H9 (cell line): Measurements from ENCODE around the gene UVSSA. TPM values are rescaled to one million over a fixed set of nuclear protein-coding genes. Genes with fewer than 3 reads are reported as not detected.

Experiments
- DNase-seq: peaks from one replicate; pipeline ENCODE4 v3.0.0-alpha.2; 2017
- H2AFZ ChIP-seq: one replicate; pipeline ENCODE4 v1.6.1; 2013; ENCODE audit warnings: mild to moderate bottlenecking, low read length, control low read depth, moderate library complexity
- H2AK5ac ChIP-seq: 2 replicates; pipeline ENCODE4 v1.6.1; 2013; ENCODE audit warnings: low read length, control low read depth, mixed read lengths; ENCODE audit not compliant: insufficient read length
- H2BK120ac ChIP-seq: one replicate; pipeline ENCODE4 v1.6.1; 2013; ENCODE audit warnings: low read depth, mild to moderate bottlenecking, low read length, control low read depth, inconsistent platforms; ENCODE audit not compliant: poor library complexity, severe bottlenecking
- H2BK12ac ChIP-seq: 2 replicates; pipeline ENCODE4 v1.6.1; 2013; ENCODE audit warnings: low read length, control low read depth, mixed read lengths, low read depth; ENCODE audit not compliant: insufficient read length
- H2BK15ac ChIP-seq: 2 replicates; pipeline ENCODE4 v1.6.1; 2013; ENCODE audit warnings: low read depth, low read length, control low read depth
- H2BK20ac ChIP-seq: one replicate; pipeline ENCODE4 v1.6.1; 2013; ENCODE audit warnings: low read depth, mild to moderate bottlenecking, low read length, control low read depth, inconsistent platforms; ENCODE audit not compliant: poor library complexity, severe bottlenecking
- H2BK5ac ChIP-seq: 2 replicates; pipeline ENCODE4 v1.6.1; 2013; ENCODE audit warnings: low read length, control low read depth, mixed read lengths; ENCODE audit not compliant: insufficient read length
- H3K14ac ChIP-seq: 2 replicates; pipeline ENCODE4 v1.6.1; 2013; ENCODE audit warnings: low read length, control low read depth; ENCODE audit not compliant: insufficient read depth
- H3K18ac ChIP-seq: 2 replicates; pipeline ENCODE4 v1.6.1; 2013; ENCODE audit warnings: low read depth, mild to moderate bottlenecking, mixed read lengths, low read length, control low read depth; ENCODE audit not compliant: insufficient read length
- H3K23ac ChIP-seq: 2 replicates; pipeline ENCODE4 v1.6.1; 2013; ENCODE audit warnings: low read length, control low read depth, mixed read lengths, low read depth; ENCODE audit not compliant: insufficient read length
- H3K23me2 ChIP-seq: 2 replicates; pipeline ENCODE4 v1.6.1; 2013; ENCODE audit warnings: low read depth, mild to moderate bottlenecking, mixed read lengths, low read length, control low read depth; ENCODE audit not compliant: insufficient read length, poor library complexity, severe bottlenecking
- H3K27ac ChIP-seq: 2 replicates; pipeline ENCODE4 v1.5.1; 2013; ENCODE audit warnings: low read length, control low read depth, mixed read lengths, low read depth; ENCODE audit not compliant: insufficient read length
- H3K27me3 ChIP-seq: 2 replicates; pipeline ENCODE4 v1.6.1; 2013; ENCODE audit warnings: low read length, control low read depth, inconsistent platforms; ENCODE audit not compliant: insufficient read depth
- H3K4ac ChIP-seq: 2 replicates; pipeline ENCODE4 v1.6.1; 2013; ENCODE audit warnings: low read depth, mild to moderate bottlenecking, control low read depth, inconsistent platforms, low read length, moderate library complexity
- H3K4me1 ChIP-seq: 2 replicates; pipeline ENCODE4 v1.6.1; 2013; ENCODE audit warnings: low read length, control low read depth, inconsistent platforms; ENCODE audit not compliant: insufficient read depth
- H3K4me2 ChIP-seq: 2 replicates; pipeline ENCODE4 v1.6.1; 2013; ENCODE audit warnings: low read length, control low read depth, mixed read lengths; ENCODE audit not compliant: insufficient read length, insufficient read depth
- H3K56ac ChIP-seq: 2 replicates; pipeline ENCODE4 v1.6.1; 2013; ENCODE audit warnings: low read depth, mild to moderate bottlenecking, mixed read lengths, low read length, control low read depth; ENCODE audit not compliant: insufficient read length
- H3K79me1 ChIP-seq: 2 replicates; pipeline ENCODE4 v1.6.1; 2013; ENCODE audit warnings: low read depth, mild to moderate bottlenecking, moderate library complexity, low read length, control low read depth, inconsistent platforms; ENCODE audit not compliant: insufficient read depth, poor library complexity, severe bottlenecking
- H3K79me2 ChIP-seq: 2 replicates; pipeline ENCODE4 v1.6.1; 2013; ENCODE audit warnings: low read length, control low read depth, inconsistent platforms; ENCODE audit not compliant: insufficient read depth
- H3K9ac ChIP-seq: 2 replicates; pipeline ENCODE4 v1.6.1; 2013; ENCODE audit warnings: low read length, control low read depth, mixed read lengths; ENCODE audit not compliant: insufficient read length; ENCODE audit errors: extremely low read depth
- H3K9me3 ChIP-seq: one replicate; pipeline ENCODE4 v1.6.1; 2013; ENCODE audit warnings: low read depth, low read length, inconsistent platforms; ENCODE audit not compliant: control insufficient read depth
- H3T11ph ChIP-seq: one replicate; pipeline ENCODE4 v1.6.1; 2013; ENCODE audit warnings: mild to moderate bottlenecking, low read length, control low read depth, inconsistent platforms
- H4K20me1 ChIP-seq: one replicate; pipeline ENCODE4 v1.6.1; 2013; ENCODE audit not compliant: control insufficient read depth, insufficient read length, insufficient read depth
- H4K5ac ChIP-seq: 2 replicates; pipeline ENCODE4 v1.6.1; 2013; ENCODE audit warnings: low read depth, mild to moderate bottlenecking, mixed read lengths, low read length, control low read depth; ENCODE audit not compliant: insufficient read length
- H4K8ac ChIP-seq: replicated peaks from 2 replicates; pipeline ENCODE4 v1.6.1; 2013; ENCODE audit warnings: low read length, control low read depth, mixed read lengths, low read depth; ENCODE audit not compliant: insufficient read length
- H4K91ac ChIP-seq: 2 replicates; pipeline ENCODE4 v1.6.1; 2013; ENCODE audit warnings: low read depth, mild to moderate bottlenecking, moderate library complexity, mixed read lengths, low read length, control low read depth; ENCODE audit not compliant: insufficient read length
- H3K27ac Mint-ChIP-seq, 3 experiments: 2 replicates in 2 of 3; 3 replicates in 1 of 3; pipeline ENCODE4 v1.8.0; 2020 to 2021; ENCODE audit warnings: mixed read lengths in 3 of 3, mild to moderate bottlenecking in 1 of 3, moderate library complexity in 1 of 3
- H3K27me3 Mint-ChIP-seq: 2 replicates; pipeline ENCODE4 v1.8.0; 2021; ENCODE audit warnings: low read depth, mild to moderate bottlenecking, moderate library complexity, mixed read lengths
- H3K36me3 Mint-ChIP-seq, 3 experiments: 2 replicates in 2 of 3; 3 replicates in 1 of 3; pipeline ENCODE4 v1.8.0; 2020 to 2021; ENCODE audit warnings: low read depth in 3 of 3, mixed read lengths in 3 of 3; ENCODE audit not compliant: insufficient read depth in 1 of 3
- H3K4me1 Mint-ChIP-seq, 2 experiments: 2 replicates each; pipeline ENCODE4 v1.8.0; 2020; ENCODE audit warnings: mixed read lengths in 2 of 2
- H3K4me3 Mint-ChIP-seq, 2 experiments: 2 replicates in 1 of 2; 3 replicates in 1 of 2; pipeline ENCODE4 v1.8.0; 2020 to 2021; ENCODE audit warnings: mild to moderate bottlenecking in 2 of 2, mixed read lengths in 2 of 2, moderate library complexity in 1 of 2
- H3K9me3 Mint-ChIP-seq, 2 experiments: 2 replicates in 1 of 2; 3 replicates in 1 of 2; pipeline ENCODE4 v1.8.0; 2020; ENCODE audit warnings: mild to moderate bottlenecking in 2 of 2, mixed read lengths in 2 of 2, moderate library complexity in 1 of 2
- WGBS: extraction: QIAGEN DNeasy Blood & Tissue Kit; methylation state at CpG from one replicate; pipeline ENCODE4 v1.1.7; 2013; ENCODE audit warnings: missing lambda C conversion rate, low lambda C conversion rate, mixed read lengths; ENCODE audit not compliant: insufficient read length; ENCODE audit errors: extremely low coverage; 5-methylcytosine and 5-hydroxymethylcytosine counted together
- total RNA-seq: library from RNA; stranded (reverse); gene quantifications from 2 replicates; pipeline ENCODE4 v1.2.1, GENCODE V29; 2021
- TF ChIP-seq, protein P1 (sequence below): fragments of 200-600 bp; sonication (generic); conservative IDR thresholded peaks from 3 replicates; pipeline ENCODE4 v1.8.0; 2021; ENCODE audit warnings: antibody characterized with exemption, mild to moderate bottlenecking

Gene UVSSA
- total RNA-seq, 1 experiment from 2014 or later, result 15.9 TPM

DNA sequence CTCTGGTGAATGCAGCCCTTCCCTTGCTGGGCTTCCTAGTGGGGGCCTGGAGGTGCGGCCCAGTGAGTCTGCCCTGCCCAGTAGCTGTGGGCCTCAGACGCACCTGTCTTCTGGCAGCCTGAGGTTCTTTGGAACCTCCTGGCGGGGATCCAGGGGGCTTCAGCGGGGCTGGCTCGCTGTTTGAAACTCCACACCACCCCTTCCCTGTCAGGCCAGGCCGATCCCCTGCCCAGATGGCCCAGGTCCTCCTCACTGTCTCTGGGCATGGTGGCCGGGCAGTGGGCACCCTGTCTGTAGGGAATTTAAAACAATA, 69.9 kb downstream of the UVSSA start:
- no peaks in the 10 kb centered on the region for H4K20me1 ChIP-seq
- H3K36me3 Mint-ChIP-seq, result no peaks in the 10 kb centered on the region
- H3K4me2 ChIP-seq, result no peak overlapping the region
- H3T11ph ChIP-seq, result no peak overlapping the region
- no peak overlapping the region for H3K4me3 Mint-ChIP-seq
- no peaks in the 10 kb centered on the region for H3K4me1 ChIP-seq
- no peak overlapping the region for H4K5ac ChIP-seq
- WGBS, result no CpG with 5 or more reads among the region's 7 CpGs
- H3K4ac ChIP-seq, result no peak overlapping the region
- no peak overlapping the region for H2AFZ ChIP-seq
- peaks cover 0 to 2% of the 10 kb centered on the region in 2 experiments; a peak in 1 of 4 replicates for H3K4me1 Mint-ChIP-seq
- H2AK5ac ChIP-seq, result no peak overlapping the region
- peaks cover 23% of the 10 kb centered on the region for H3K27me3 Mint-ChIP-seq
- TF ChIP-seq, protein P1, sequence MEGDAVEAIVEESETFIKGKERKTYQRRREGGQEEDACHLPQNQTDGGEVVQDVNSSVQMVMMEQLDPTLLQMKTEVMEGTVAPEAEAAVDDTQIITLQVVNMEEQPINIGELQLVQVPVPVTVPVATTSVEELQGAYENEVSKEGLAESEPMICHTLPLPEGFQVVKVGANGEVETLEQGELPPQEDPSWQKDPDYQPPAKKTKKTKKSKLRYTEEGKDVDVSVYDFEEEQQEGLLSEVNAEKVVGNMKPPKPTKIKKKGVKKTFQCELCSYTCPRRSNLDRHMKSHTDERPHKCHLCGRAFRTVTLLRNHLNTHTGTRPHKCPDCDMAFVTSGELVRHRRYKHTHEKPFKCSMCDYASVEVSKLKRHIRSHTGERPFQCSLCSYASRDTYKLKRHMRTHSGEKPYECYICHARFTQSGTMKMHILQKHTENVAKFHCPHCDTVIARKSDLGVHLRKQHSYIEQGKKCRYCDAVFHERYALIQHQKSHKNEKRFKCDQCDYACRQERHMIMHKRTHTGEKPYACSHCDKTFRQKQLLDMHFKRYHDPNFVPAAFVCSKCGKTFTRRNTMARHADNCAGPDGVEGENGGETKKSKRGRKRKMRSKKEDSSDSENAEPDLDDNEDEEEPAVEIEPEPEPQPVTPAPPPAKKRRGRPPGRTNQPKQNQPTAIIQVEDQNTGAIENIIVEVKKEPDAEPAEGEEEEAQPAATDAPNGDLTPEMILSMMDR, result no peak
- no peak overlapping the region for H4K8ac ChIP-seq
- no peak overlapping the region for H3K18ac ChIP-seq
- no peaks in the 10 kb centered on the region for H3K79me1 ChIP-seq
- H4K91ac ChIP-seq, result no peak overlapping the region
- H2BK120ac ChIP-seq, result no peak overlapping the region
- H3K27ac ChIP-seq, result no peak overlapping the region
- H2BK20ac ChIP-seq, result no peak overlapping the region
- DNase-seq, result no peak
- no peaks in the 10 kb centered on the region for H3K79me2 ChIP-seq
- no peak overlapping the region for H2BK5ac ChIP-seq
- H2BK12ac ChIP-seq, result no peak overlapping the region
- no peak overlapping the region for H2BK15ac ChIP-seq
- H3K9me3 Mint-ChIP-seq, result no peaks in the 10 kb centered on the region; a peak in 1 of 5 replicates
- H3K9me3 ChIP-seq, result no peaks in the 10 kb centered on the region
- no peak overlapping the region for H3K56ac ChIP-seq
- no peak overlapping the region for H3K23ac ChIP-seq
- H3K14ac ChIP-seq, result no peak overlapping the region
- H3K9ac ChIP-seq, result no peak overlapping the region
- no peak overlapping the region for H3K27ac Mint-ChIP-seq
- H3K23me2 ChIP-seq, result peaks cover 2% of the 10 kb centered on the region
- peaks cover 10% of the 10 kb centered on the region; the same call in 1 of the 2 replicates for H3K27me3 ChIP-seq
